A549 treated with RU486 at 1 μM for 4 hours (cell line): Measurements from ENCODE around the gene CDC6. TPM values are rescaled to one million over a fixed set of nuclear protein-coding genes. Genes with fewer than 3 reads are reported as not detected.

Experiments
- total RNA-seq: library from RNA; stranded (reverse); fragments of 200-300 nt; extraction: Qiagen RNA extraction; gene quantifications from 5 replicates; pipeline ENCODE4 v1.2.3, GENCODE V29; 2022; ENCODE audit warnings: low read depth

The CDC6 gene
- total RNA-seq: 53.9 to 62.4 TPM (median 58.9 TPM) in 5 replicates

DNA sequence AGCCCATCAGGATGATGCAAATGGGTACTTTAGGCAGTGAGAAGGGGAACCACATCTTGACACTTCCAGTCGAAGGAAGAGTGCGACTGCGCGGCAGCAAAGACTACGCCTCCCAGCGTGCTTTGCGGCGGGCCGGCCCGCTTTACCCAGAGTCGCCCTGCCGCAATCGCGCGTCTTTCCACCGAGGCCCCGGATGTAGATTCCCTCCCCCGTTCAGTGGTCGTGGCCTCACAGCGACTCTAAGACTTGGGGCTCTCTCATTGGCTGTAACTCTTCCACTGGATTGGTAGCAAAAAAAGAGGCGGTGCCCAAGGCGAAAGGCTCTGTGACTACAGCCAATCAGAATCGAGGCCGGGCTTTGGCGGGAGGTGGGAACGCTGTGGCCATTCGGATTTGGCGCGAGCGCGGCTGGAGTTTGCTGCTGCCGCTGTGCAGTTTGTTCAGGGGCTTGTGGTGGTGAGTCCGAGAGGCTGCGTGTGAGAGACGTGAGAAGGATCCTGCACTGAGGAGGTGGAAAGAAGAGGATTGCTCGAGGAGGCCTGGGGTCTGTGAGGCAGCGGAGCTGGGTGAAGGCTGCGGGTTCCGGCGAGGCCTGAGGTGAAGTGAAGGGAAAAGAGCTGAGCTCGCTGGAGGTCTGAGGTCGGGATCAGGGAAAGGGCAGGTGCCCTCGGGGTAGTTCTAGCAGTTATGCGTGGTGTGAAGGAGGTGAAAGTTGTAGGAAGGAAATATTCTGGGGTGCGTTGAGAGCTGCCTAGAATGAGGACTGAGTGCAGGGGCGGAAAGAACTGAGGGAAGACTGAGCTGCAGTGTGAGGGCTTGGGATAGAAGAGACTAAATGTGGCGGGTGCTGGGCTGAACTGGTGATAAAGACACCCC is at the start of gene CDC6:
Gene CDC6 (plus strand): TSS at position 386 of the 876 bp plus-strand sequence. CDS start 1,542 bp downstream, outside the sequence.

GRCh38 chr17:40309031-40309948 is 21.6 kb downstream of the CDC6 start, which contains the start of gene RARA:
Gene RARA, plus strand, starts transcription at chr17:40309180. Its CDS starts 22,039 bp downstream, at chr17:40331219.

Other genes starting within 250 kb of the CDC6 start
- 41.4 to 55.4 TPM (median 50.7 TPM) in 5 replicates for gene MED24, start 233.5 kb upstream of the CDC6 start, total RNA-seq
- 13.3 to 19.6 TPM (median 18.7 TPM) in 5 replicates for gene THRA, start 224.9 kb upstream of the CDC6 start, total RNA-seq
- gene NR1D1, start 187.3 kb upstream of the CDC6 start, total RNA-seq: 9.3 to 12.8 TPM (median 11.5 TPM) in 5 replicates
- 54.9 to 64.4 TPM (median 62.7 TPM) in 5 replicates for gene MSL1, start 165.9 kb upstream of the CDC6 start, total RNA-seq
- gene CASC3, start 147.3 kb upstream of the CDC6 start, total RNA-seq: 40.8 to 48.1 TPM (median 45.2 TPM) in 5 replicates
- 2.4 to 2.7 TPM (median 2.5 TPM) in 5 replicates for gene RAPGEFL1, start 110.4 kb upstream of the CDC6 start, total RNA-seq
- gene WIPF2, start 68.6 kb upstream of the CDC6 start, total RNA-seq: 17.5 to 22.6 TPM (median 18.1 TPM) in 5 replicates
- 35.1 to 42.9 TPM (median 37.0 TPM) in 5 replicates for gene RARA, start 21.3 kb downstream of the CDC6 start, total RNA-seq
- gene GJD3, start 76.9 kb downstream of the CDC6 start, total RNA-seq: 0.51 to 0.98 TPM (median 0.87 TPM) in 5 replicates
- 132 to 273 TPM (median 231 TPM) in 5 replicates for gene TOP2A, start 130.0 kb downstream of the CDC6 start, total RNA-seq
- gene IGFBP4, start 155.6 kb downstream of the CDC6 start, total RNA-seq: 1,992 to 2,812 TPM (median 2,504 TPM) in 5 replicates
- 97.4 to 131 TPM (median 101 TPM) in 5 replicates for gene TNS4, start 213.7 kb downstream of the CDC6 start, total RNA-seq